NOMO-1 (cell line): ENCODE data around the gene OCRL.

Source experiments
- DNase-seq, 2 experiments: peaks; one replicate each; lab custom pipeline; 2025; ENCODE audit not compliant: unreplicated experiment in 2 of 2; lab: John Stamatoyannopoulos, UW

The OCRL gene

GRCh38 chrX:129631849-129632248 lies 91.8 kb downstream of the OCRL start:
- DNase-seq: no peak

- no peak for DNase-seq
Observed at GRCh38 chrX:129632443-129632842, 92.4 kb downstream of the OCRL start.

DNA sequence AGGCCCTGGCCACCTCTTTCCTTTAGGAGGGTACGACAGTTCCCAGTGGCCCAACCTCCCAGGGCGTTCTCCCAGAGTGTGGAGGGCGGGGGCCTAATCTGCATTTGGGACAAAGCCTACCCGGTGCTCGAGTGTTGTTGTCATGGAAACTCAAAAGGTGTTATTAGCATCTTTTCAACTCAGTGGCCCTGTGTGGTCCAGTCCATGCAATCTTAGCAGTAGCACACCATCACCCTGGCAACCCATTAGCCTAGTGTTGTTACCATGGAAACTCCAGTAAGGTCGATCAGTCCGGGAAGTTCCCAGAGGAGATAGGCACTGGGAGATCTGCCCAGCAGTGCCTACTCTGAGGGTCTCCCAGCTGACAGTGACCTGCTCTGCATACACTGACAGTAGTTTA lies 94.5 kb downstream of the OCRL start:
- DNase-seq: no peak

DNA sequence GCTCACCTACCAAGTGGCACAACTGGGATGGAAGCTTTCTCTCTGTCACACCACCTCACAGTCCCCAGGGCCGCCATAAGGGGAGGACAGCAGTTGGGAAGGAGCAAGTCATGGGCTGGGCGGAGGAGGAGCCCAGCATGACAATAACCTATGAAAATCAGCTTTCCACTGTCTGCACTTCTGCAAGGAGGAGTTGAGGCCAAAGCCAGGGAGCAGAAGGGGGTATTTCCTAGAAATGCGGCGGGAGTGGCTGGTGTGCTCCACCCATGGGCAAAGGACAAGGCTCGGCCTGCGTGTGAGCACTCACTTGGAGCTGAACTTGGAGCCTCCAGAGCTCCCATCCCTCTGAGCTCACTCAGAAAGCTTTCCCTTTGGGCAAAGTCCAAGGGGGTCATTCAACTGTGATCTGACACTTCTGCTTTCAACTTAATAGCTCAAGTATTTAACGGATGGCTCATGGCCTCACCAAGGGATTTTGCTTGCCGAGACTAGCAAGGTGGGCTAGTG lies 96.2 kb downstream of the OCRL start:
- DNase-seq: no peak

DNA sequence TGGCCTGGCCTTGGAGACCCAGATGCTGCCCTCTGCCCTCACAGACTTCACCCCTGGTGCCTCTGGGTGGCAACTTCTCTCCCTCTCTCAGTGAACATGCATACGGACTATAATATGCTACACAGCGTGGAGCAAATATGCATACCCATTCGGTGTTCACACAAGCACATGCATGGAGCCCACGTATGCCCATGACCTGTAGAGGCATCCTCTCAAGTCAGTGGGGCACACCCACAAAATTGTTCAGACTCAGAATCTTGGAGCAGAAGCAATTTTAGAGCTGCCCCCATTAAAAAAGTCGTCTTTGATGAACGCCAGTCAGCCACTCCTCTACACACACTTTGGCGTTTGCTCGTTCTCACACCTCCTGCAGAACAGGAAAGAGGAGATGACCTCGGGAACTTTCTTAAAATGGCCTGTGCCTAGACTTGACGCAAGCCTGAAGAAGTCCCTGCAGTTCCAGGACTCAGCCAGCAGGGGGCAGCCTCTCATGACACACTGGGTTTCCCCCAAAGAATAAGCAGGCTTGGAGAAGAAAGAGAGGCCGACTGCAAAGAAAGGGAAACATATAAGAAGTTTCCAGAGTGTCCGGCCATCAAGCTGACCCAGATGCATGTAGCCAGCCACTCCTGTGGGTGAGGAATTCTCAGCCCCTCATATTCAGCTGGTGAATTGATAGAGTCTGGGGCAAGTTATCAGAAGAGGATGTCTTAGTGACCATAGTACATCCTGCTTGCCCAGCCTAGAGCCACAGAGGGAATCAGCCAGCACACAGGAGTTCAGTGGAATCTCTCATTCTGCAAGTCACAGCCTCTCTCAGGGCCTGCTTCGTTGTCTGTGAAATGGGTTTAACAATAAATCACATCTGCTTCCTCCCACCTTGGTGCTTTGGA lies 97.4 kb downstream of the OCRL start:
- DNase-seq: peak; percentile 9 to 49

DNA sequence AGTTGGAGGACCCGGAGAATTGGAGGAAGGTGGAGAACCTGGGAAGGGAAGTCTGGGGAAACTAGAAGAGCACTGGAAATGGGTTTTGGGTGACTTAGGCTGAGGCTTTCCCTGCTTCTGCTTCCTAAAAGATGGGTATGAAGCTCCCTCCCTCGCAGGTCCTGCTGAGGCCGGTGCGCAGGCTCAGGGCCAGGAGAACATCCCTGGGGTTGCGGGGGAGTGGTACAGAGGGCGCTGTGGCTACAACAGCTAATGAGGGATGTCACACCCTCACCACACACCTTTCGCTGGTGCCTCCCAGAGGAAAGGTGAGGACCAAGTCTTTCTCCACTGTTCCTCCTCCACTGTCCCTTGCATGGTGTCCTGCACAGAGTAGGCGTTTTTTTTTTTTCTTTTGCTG lies 98.9 kb downstream of the OCRL start:
- no peak for DNase-seq

DNA sequence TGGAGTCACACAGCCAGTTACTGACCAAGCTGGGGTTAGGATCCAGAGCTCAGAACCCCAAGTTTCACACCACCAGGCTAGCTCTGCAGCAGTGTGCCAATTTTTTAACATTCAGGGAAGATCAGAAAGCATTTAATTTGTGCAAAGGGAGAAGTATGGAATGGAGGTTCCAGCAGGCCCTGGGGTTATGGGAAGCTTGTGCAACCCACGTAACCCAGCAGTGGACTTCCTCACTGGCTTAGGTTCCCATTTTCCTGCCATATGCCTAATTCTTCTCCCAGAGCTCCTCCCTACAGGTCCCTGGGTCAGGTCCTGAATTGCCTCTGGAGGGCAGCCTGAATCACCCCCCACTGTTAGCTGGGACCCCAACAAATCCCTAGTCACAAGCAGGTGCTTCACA lies 100.7 kb downstream of the OCRL start:
- DNase-seq: no peak

- DNase-seq: no peak
Observed at GRCh38 chrX:129641469-129641868, 101.4 kb downstream of the OCRL start.

DNA sequence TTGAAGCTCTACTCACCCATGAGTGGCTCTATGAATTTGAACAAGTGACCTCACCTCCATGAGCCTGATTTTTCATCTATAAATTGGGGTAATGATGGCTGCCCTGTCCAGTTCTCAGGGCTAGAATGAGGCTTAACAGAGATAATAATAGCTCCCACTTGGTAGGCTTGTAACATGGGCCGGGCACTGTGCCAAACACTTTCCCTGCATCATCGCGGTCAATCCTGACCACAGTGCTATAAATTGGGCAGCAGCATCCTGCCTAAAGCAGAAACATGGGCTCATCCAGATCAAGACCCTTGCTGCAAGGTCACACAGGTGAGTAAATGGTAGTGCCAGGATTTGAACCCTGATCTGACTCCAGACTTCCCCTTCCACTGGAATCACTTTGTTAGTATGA lies 101.9 kb downstream of the OCRL start:
- DNase-seq: no peak
